ENCODE measurements around the gene ETV7. TPM values are rescaled to one million over a fixed set of nuclear protein-coding genes. Genes with fewer than 3 reads are reported as not detected.

ETV7 gene
- under 1 TPM; 0.40 to 0.61 TPM for total RNA-seq
- under 1 TPM in 1 of 2 donors, not detected in 1; 0.29 TPM for polyA plus RNA-seq (ENCODE audit: insufficient read length in 2 of 2)
- long read RNA-seq, donor 1, partial matches to known transcripts = 0 of 1 reads
- long read RNA-seq, donor 1, other reads (novel, unspliced or antisense) = 0 of 1 reads
- long read RNA-seq, donor 2 = 0 reads
- long read RNA-seq, donor 3 = 0 reads
- long read RNA-seq, donor 4 = 0 reads

- peaks cover 40% of the 10 kb centered on the region for H3K27me3 ChIP-seq (ENCODE audit: control insufficient read depth, insufficient read depth, low read length)
- H3K4me1 ChIP-seq (ENCODE audit: control insufficient read depth, insufficient read depth, low read length) = peaks cover 27% of the 10 kb centered on the region
- WGBS (ENCODE audit: insufficient coverage) = 5% methylated on average over 61 of the region's 65 CpGs
- H3K4me3 ChIP-seq (ENCODE audit: low read depth, low read length) = peak within 1 kb of the TSS; percentile 53
- H3K27ac ChIP-seq (ENCODE audit: low read depth, low read length) = no peak within 1 kb of the TSS
- no peaks in the 10 kb centered on the region for H3K36me3 ChIP-seq (ENCODE audit: control insufficient read depth, insufficient read depth, low read length)
- no peaks in the 10 kb centered on the region for H3K9me3 ChIP-seq (ENCODE audit: control insufficient read depth, insufficient read depth, low read length)
- peak in 2 of 6 donors; percentile 42 to 43 for DNase-seq (ENCODE audit: low read depth in 4 of 6, low spot score in 6 of 6)
These were observed at the start of gene ETV7 for GRCh38 chr6:36387440-36388303. Gene ETV7 (minus strand): TSS chr6:36387669. CDS start chr6:36387541, 128 bp downstream.

- 100% methylated on average over 1 of the region's 1 CpG for WGBS (ENCODE audit: insufficient coverage)
- no peak for DNase-seq (ENCODE audit: low read depth in 4 of 6, low spot score in 6 of 6)
- H3K27ac ChIP-seq (ENCODE audit: low read depth, low read length) = no peak overlapping the region
These were observed 49.0 kb upstream of the ETV7 start for GRCh38 chr6:36436466-36436865.

GRCh38 chr6:36432151-36432671 lies 44.7 kb upstream of the ETV7 start:
- H3K27me3 ChIP-seq (ENCODE audit: control insufficient read depth, insufficient read depth, low read length) = no peaks in the 10 kb centered on the region
- H3K4me3 ChIP-seq (ENCODE audit: low read depth, low read length) = no peak overlapping the region
- no peaks in the 10 kb centered on the region for H3K9me3 ChIP-seq (ENCODE audit: control insufficient read depth, insufficient read depth, low read length)
- no peaks in the 10 kb centered on the region for H3K4me1 ChIP-seq (ENCODE audit: control insufficient read depth, insufficient read depth, low read length)
- no peak for DNase-seq (ENCODE audit: low read depth in 4 of 6, low spot score in 6 of 6)
- no peak overlapping the region for H3K27ac ChIP-seq (ENCODE audit: low read depth, low read length)
- WGBS (ENCODE audit: insufficient coverage) = 92% methylated on average over 2 of the region's 4 CpGs
- H3K36me3 ChIP-seq (ENCODE audit: control insufficient read depth, insufficient read depth, low read length) = no peaks in the 10 kb centered on the region

More at GRCh38 chr6:36436466-36436865, 49.0 kb upstream of the ETV7 start:
- no peaks in the 10 kb centered on the region for H3K27me3 ChIP-seq (ENCODE audit: control insufficient read depth, insufficient read depth, low read length)
- no peaks in the 10 kb centered on the region for H3K9me3 ChIP-seq (ENCODE audit: control insufficient read depth, insufficient read depth, low read length)
- H3K36me3 ChIP-seq (ENCODE audit: control insufficient read depth, insufficient read depth, low read length) = no peaks in the 10 kb centered on the region
- no peak overlapping the region for H3K4me3 ChIP-seq (ENCODE audit: low read depth, low read length)
- peaks cover 2% of the 10 kb centered on the region for H3K4me1 ChIP-seq (ENCODE audit: control insufficient read depth, insufficient read depth, low read length)

- no peak for DNase-seq (ENCODE audit: low read depth in 4 of 6, low spot score in 6 of 6)
- 75% methylated on average over 4 of the region's 4 CpGs for WGBS (ENCODE audit: insufficient coverage)
- Histone ChIP-seq H3K4me3 (ENCODE audit: low read depth, low read length) (no peak overlapping the region), H3K27ac (ENCODE audit: low read depth, low read length) (no peak overlapping the region), H3K4me1 (ENCODE audit: control insufficient read depth, insufficient read depth, low read length) (no peaks in the 10 kb centered on the region), H3K27me3 (ENCODE audit: control insufficient read depth, insufficient read depth, low read length) (no peaks in the 10 kb centered on the region), H3K9me3 (ENCODE audit: control insufficient read depth, insufficient read depth, low read length) (no peaks in the 10 kb centered on the region), H3K36me3 (ENCODE audit: control insufficient read depth, insufficient read depth, low read length) (no peaks in the 10 kb centered on the region)
These were observed 43.7 kb upstream of the ETV7 start for GRCh38 chr6:36431197-36431596.

GRCh38 chr6:36430351-36430750 lies 42.9 kb upstream of the ETV7 start:
- no peak for DNase-seq (ENCODE audit: low read depth in 4 of 6, low spot score in 6 of 6)
- 80% methylated on average over 1 of the region's 2 CpGs for WGBS (ENCODE audit: insufficient coverage)
- no peaks in the 10 kb centered on the region for H3K27me3 ChIP-seq (ENCODE audit: control insufficient read depth, insufficient read depth, low read length)

GRCh38 chr6:36428911-36429310 lies 41.4 kb upstream of the ETV7 start:
- Histone ChIP-seq H3K27ac (ENCODE audit: low read depth, low read length) (no peak overlapping the region), H3K9me3 (ENCODE audit: control insufficient read depth, insufficient read depth, low read length) (no peaks in the 10 kb centered on the region), H3K27me3 (ENCODE audit: control insufficient read depth, insufficient read depth, low read length) (no peaks in the 10 kb centered on the region), H3K36me3 (ENCODE audit: control insufficient read depth, insufficient read depth, low read length) (no peaks in the 10 kb centered on the region), H3K4me3 (ENCODE audit: low read depth, low read length) (no peak overlapping the region), H3K4me1 (ENCODE audit: control insufficient read depth, insufficient read depth, low read length) (no peaks in the 10 kb centered on the region)
- no peak for DNase-seq (ENCODE audit: low read depth in 4 of 6, low spot score in 6 of 6)
- WGBS (ENCODE audit: insufficient coverage) = no CpG with 5 or more reads among the region's 4 CpGs

More at GRCh38 chr6:36430351-36430750, 42.9 kb upstream of the ETV7 start:
- H3K4me3 ChIP-seq (ENCODE audit: low read depth, low read length) = no peak overlapping the region
- no peaks in the 10 kb centered on the region for H3K4me1 ChIP-seq (ENCODE audit: control insufficient read depth, insufficient read depth, low read length)
- H3K27ac ChIP-seq (ENCODE audit: low read depth, low read length) = no peak overlapping the region
- H3K36me3 ChIP-seq (ENCODE audit: control insufficient read depth, insufficient read depth, low read length) = no peaks in the 10 kb centered on the region
- no peaks in the 10 kb centered on the region for H3K9me3 ChIP-seq (ENCODE audit: control insufficient read depth, insufficient read depth, low read length)

- Histone ChIP-seq H3K9me3 (ENCODE audit: control insufficient read depth, insufficient read depth, low read length) (no peaks in the 10 kb centered on the region), H3K4me3 (ENCODE audit: low read depth, low read length) (no peak overlapping the region), H3K36me3 (ENCODE audit: control insufficient read depth, insufficient read depth, low read length) (no peaks in the 10 kb centered on the region), H3K4me1 (ENCODE audit: control insufficient read depth, insufficient read depth, low read length) (no peaks in the 10 kb centered on the region), H3K27me3 (ENCODE audit: control insufficient read depth, insufficient read depth, low read length) (no peaks in the 10 kb centered on the region), H3K27ac (ENCODE audit: low read depth, low read length) (no peak overlapping the region)
- no CpG with 5 or more reads among the region's 3 CpGs for WGBS (ENCODE audit: insufficient coverage)
- DNase-seq (ENCODE audit: low read depth in 4 of 6, low spot score in 6 of 6) = no peak
These were observed 39.2 kb upstream of the ETV7 start for GRCh38 chr6:36426622-36427021.

GRCh38 chr6:36423101-36423824 lies 35.8 kb upstream of the ETV7 start:
- Histone ChIP-seq H3K4me1 (ENCODE audit: control insufficient read depth, insufficient read depth, low read length) (no peaks in the 10 kb centered on the region), H3K36me3 (ENCODE audit: control insufficient read depth, insufficient read depth, low read length) (no peaks in the 10 kb centered on the region), H3K27ac (ENCODE audit: low read depth, low read length) (peak overlapping the region; percentile 90), H3K9me3 (ENCODE audit: control insufficient read depth, insufficient read depth, low read length) (no peaks in the 10 kb centered on the region), H3K27me3 (ENCODE audit: control insufficient read depth, insufficient read depth, low read length) (no peaks in the 10 kb centered on the region), H3K4me3 (ENCODE audit: low read depth, low read length) (peak overlapping the region; percentile 85)
- under 1% methylated on average over 44 of the region's 51 CpGs for WGBS (ENCODE audit: insufficient coverage)
- DNase-seq (ENCODE audit: low read depth in 4 of 6, low spot score in 6 of 6) = peak; percentile 89 to 99 (median 98)

GRCh38 chr6:36422714-36423100 lies 35.2 kb upstream of the ETV7 start:
- Histone ChIP-seq H3K36me3 (ENCODE audit: control insufficient read depth, insufficient read depth, low read length) (no peaks in the 10 kb centered on the region), H3K4me1 (ENCODE audit: control insufficient read depth, insufficient read depth, low read length) (no peaks in the 10 kb centered on the region), H3K27me3 (ENCODE audit: control insufficient read depth, insufficient read depth, low read length) (no peaks in the 10 kb centered on the region), H3K4me3 (ENCODE audit: low read depth, low read length) (peak overlapping the region; percentile 85), H3K27ac (ENCODE audit: low read depth, low read length) (peak overlapping the region; percentile 90), H3K9me3 (ENCODE audit: control insufficient read depth, insufficient read depth, low read length) (no peaks in the 10 kb centered on the region)
- DNase-seq (ENCODE audit: low read depth in 4 of 6, low spot score in 6 of 6) = no peak
- WGBS (ENCODE audit: insufficient coverage) = 78% methylated on average over 1 of the region's 4 CpGs
